Measurements from ENCODE around the gene SELENON. TPM values are rescaled to one million over a fixed set of nuclear protein-coding genes. Genes with fewer than 3 reads are reported as not detected.

The SELENON gene
- total RNA-seq, 1 donor from 2014 or later: 83.4 TPM

GRCh38 chr1:25756215-25756614, 43.8 kb upstream of the SELENON start:
- DNase-seq (no peak), ATAC-seq (no peak)
- no peak overlapping the region for H3K4me3 ChIP-seq
- no peaks in the 10 kb centered on the region for H3K9me3 ChIP-seq
- peaks cover 5% of the 10 kb centered on the region for H3K4me1 ChIP-seq
- no peaks in the 10 kb centered on the region for H3K27me3 ChIP-seq (ENCODE audit: low read depth)
- H3K27ac ChIP-seq: no peak overlapping the region
- intact Hi-C loops (cut with DNase I): no loop called here
- TF ChIP-seq CTCF (IDR thresholded peaks at IDR 0.05): no peak
- peaks cover 17% of the 10 kb centered on the region for H3K36me3 ChIP-seq

- H3K27ac ChIP-seq: no peak overlapping the region
- no peaks in the 10 kb centered on the region for H3K27me3 ChIP-seq (ENCODE audit: low read depth)
- DNase-seq (no peak), ATAC-seq (no peak)
- intact Hi-C loops (cut with DNase I): no loop called here
- peaks cover 11% of the 10 kb centered on the region for H3K36me3 ChIP-seq
- no peak overlapping the region for H3K4me3 ChIP-seq
- peaks cover 5% of the 10 kb centered on the region for H3K4me1 ChIP-seq
- H3K9me3 ChIP-seq: no peaks in the 10 kb centered on the region
- TF ChIP-seq CTCF (IDR thresholded peaks at IDR 0.05): no peak
Measured at GRCh38 chr1:25757151-25757845, 42.7 kb upstream of the SELENON start.

- peaks cover 5% of the 10 kb centered on the region for H3K4me1 ChIP-seq
- H3K27ac ChIP-seq: no peak overlapping the region
- H3K9me3 ChIP-seq: no peaks in the 10 kb centered on the region
- TF ChIP-seq CTCF (IDR thresholded peaks at IDR 0.05): no peak
- DNase-seq (no peak), ATAC-seq (no peak)
- peaks cover 11% of the 10 kb centered on the region for H3K36me3 ChIP-seq
- no peak overlapping the region for H3K4me3 ChIP-seq
- intact Hi-C loops (cut with DNase I): no loop called here
- H3K27me3 ChIP-seq (ENCODE audit: low read depth): no peaks in the 10 kb centered on the region
Measured at GRCh38 chr1:25757846-25758185, 42.2 kb upstream of the SELENON start.

DNA sequence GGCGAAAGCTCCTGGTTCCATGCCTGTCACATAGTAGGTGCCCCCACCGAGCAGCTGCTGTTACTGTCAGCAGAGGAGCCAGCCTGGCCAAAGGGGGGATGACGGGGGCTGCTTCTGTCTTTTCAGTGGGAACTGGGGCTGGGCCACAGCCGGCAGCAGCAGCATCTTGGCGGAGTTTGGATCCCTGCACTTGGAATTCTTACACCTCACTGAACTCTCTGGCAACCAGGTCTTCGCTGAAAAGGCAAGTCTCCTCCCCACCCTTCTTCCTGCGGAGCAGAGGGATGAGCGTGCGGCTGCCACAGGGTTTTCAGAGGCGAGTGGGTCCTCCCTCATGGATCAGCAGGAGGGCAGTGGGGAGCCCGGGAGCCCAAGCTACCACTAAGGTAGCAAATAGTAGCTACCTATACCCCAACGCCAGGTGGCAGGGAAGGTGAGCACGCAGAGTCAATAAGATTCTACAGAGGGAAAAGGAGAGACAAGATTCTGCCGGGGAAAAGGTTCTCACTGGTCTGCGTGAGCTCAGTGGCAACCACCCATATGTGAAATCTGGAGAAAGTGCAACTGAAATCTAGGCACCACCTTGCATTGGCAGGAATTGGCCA, 41.4 kb upstream of the SELENON start:
- H3K36me3 ChIP-seq: peaks cover 9% of the 10 kb centered on the region
- no peak overlapping the region for H3K27ac ChIP-seq
- DNase-seq: no peak
- peaks cover 5% of the 10 kb centered on the region for H3K4me1 ChIP-seq
- H3K9me3 ChIP-seq: no peaks in the 10 kb centered on the region
- ATAC-seq: no peak
- no peak for TF ChIP-seq CTCF (IDR thresholded peaks at IDR 0.05)
- intact Hi-C loops (cut with DNase I): no loop called here
- H3K4me3 ChIP-seq: no peak overlapping the region
- H3K27me3 ChIP-seq (ENCODE audit: low read depth): no peaks in the 10 kb centered on the region

- ATAC-seq (no peak), DNase-seq (no peak)
- intact Hi-C loops (cut with DNase I): no loop called here
- H3K9me3 ChIP-seq: no peaks in the 10 kb centered on the region
- H3K27ac ChIP-seq: no peak overlapping the region
- H3K4me1 ChIP-seq: peaks cover 5% of the 10 kb centered on the region
- H3K4me3 ChIP-seq: no peak overlapping the region
- H3K27me3 ChIP-seq (ENCODE audit: low read depth): no peaks in the 10 kb centered on the region
- peaks cover 6% of the 10 kb centered on the region for H3K36me3 ChIP-seq
- TF ChIP-seq CTCF (IDR thresholded peaks at IDR 0.05): no peak
Measured at GRCh38 chr1:25760122-25760719, 39.8 kb upstream of the SELENON start.
